Neural progenitor cell (in vitro differentiated cells): ENCODE measurements around the gene MRPL4. TPM values are rescaled to one million over a fixed set of nuclear protein-coding genes. Genes with fewer than 3 reads are reported as not detected.
A peak's percentile ranks its signal among the peaks of the same experiment; 100 is the strongest.

Source experiments
- DNase-seq: peaks from one replicate; pipeline ENCODE4 v3.0.0-alpha.2; 2016; ENCODE audit warnings: low spot score
- H2AFZ ChIP-seq: fragments of 200-600 bp; sonication (generic); replicated peaks from 2 replicates; pipeline ENCODE4 v1.6.1; 2016; ENCODE audit warnings: antibody characterized with exemption
- H3F3A ChIP-seq: fragments of 200-600 bp; sonication (generic); 2 replicates; pipeline ENCODE4 v1.6.1; 2016; ENCODE audit warnings: antibody characterized with exemption, low read depth
- H3K27ac ChIP-seq: fragments of 200-600 bp; sonication (generic); 2 replicates; pipeline ENCODE4 v1.5.1; 2016; ENCODE audit warnings: mild to moderate bottlenecking
- H3K27me3 ChIP-seq: fragments of 200-600 bp; sonication (generic); 2 replicates; pipeline ENCODE4 v1.6.1; 2016; ENCODE audit warnings: mild to moderate bottlenecking, moderate library complexity
- H3K36me3 ChIP-seq: fragments of 200-600 bp; sonication (generic); 2 replicates; pipeline ENCODE4 v1.5.1; 2016
- H3K4me1 ChIP-seq: fragments of 200-600 bp; sonication (generic); 2 replicates; pipeline ENCODE4 v1.6.1; 2016; ENCODE audit warnings: mixed run types
- H3K4me2 ChIP-seq: fragments of 200-600 bp; sonication (generic); 2 replicates; pipeline ENCODE4 v1.6.1; 2016
- H3K4me3 ChIP-seq: fragments of 200-600 bp; sonication (generic); 2 replicates; pipeline ENCODE4 v1.5.1; 2016
- H3K79me2 ChIP-seq: fragments of 200-600 bp; sonication (generic); 2 replicates; pipeline ENCODE4 v1.6.1; 2016; ENCODE audit warnings: low read depth
- H3K9ac ChIP-seq: fragments of 200-600 bp; sonication (generic); 2 replicates; pipeline ENCODE4 v1.6.1; 2016
- H3K9me3 ChIP-seq: fragments of 200-600 bp; sonication (generic); 2 replicates; pipeline ENCODE4 v1.5.1; 2016; ENCODE audit warnings: low read depth
- H4K20me1 ChIP-seq: fragments of 200-600 bp; sonication (generic); 2 replicates; pipeline ENCODE4 v1.6.1; 2016; ENCODE audit warnings: low read depth
- H3K27ac Mint-ChIP-seq: 3 replicates; pipeline ENCODE4 v1.8.0; 2021; ENCODE audit warnings: mixed read lengths
- H3K27me3 Mint-ChIP-seq: 2 replicates; pipeline ENCODE4 v1.8.0; 2022; ENCODE audit warnings: low read depth, mild to moderate bottlenecking, inconsistent platforms, moderate library complexity, mixed read lengths; ENCODE audit not compliant: insufficient read depth
- H3K36me3 Mint-ChIP-seq: 3 replicates; pipeline ENCODE4 v1.8.0; 2021; ENCODE audit warnings: mixed read lengths
- H3K4me1 Mint-ChIP-seq: 3 replicates; pipeline ENCODE4 v1.8.0; 2021; ENCODE audit warnings: mixed read lengths
- H3K4me3 Mint-ChIP-seq: 3 replicates; pipeline ENCODE4 v1.8.0; 2021; ENCODE audit warnings: mild to moderate bottlenecking, moderate library complexity, mixed read lengths
- H3K9me3 Mint-ChIP-seq: 3 replicates; pipeline ENCODE4 v1.8.0; 2020; ENCODE audit warnings: mixed read lengths
- CTCF ChIP-seq: fragments of 200-600 bp; sonication (generic); IDR thresholded peaks from 2 replicates; pipeline ENCODE4 v1.5.1; 2017; ENCODE audit warnings: antibody characterized with exemption, mild to moderate bottlenecking
- EZH2 ChIP-seq: fragments of 200-600 bp; sonication (generic); IDR thresholded peaks from 2 replicates; pipeline ENCODE4 v1.6.1; 2017; ENCODE audit warnings: antibody characterized with exemption, mild to moderate bottlenecking, moderate library complexity
- EZH2phosphoT487 ChIP-seq: fragments of 200-600 bp; sonication (generic); IDR thresholded peaks from 2 replicates; pipeline ENCODE4 v1.6.1; 2017; ENCODE audit warnings: antibody characterized with exemption
- total RNA-seq: library from RNA; depleted of rRNA; stranded (reverse); fragments of >200 nt; gene quantifications from 2 replicates; pipeline ENCODE4 v1.2.3, GENCODE V29; 2015; ENCODE audit warnings: low replicate concordance

Gene MRPL4
- total RNA-seq, 1 donor from 2014 or later = 22.5 TPM

GRCh38 chr19:10226376-10227025 lies 25.5 kb upstream of the MRPL4 start:
- no peak overlapping the region for H3K4me3 Mint-ChIP-seq
- Histone ChIP-seq H3K9me3 (no peaks in the 10 kb centered on the region), H3K79me2 (peaks cover 20% of the 10 kb centered on the region), H4K20me1 (peaks cover 34% of the 10 kb centered on the region), H2AFZ (no peak overlapping the region), H3K4me1 (peaks cover 5% of the 10 kb centered on the region), H3K4me3 (no peak overlapping the region), H3K27ac (no peak overlapping the region), H3K4me2 (no peak overlapping the region), H3K27me3 (no peaks in the 10 kb centered on the region), H3K9ac (no peak overlapping the region), H3F3A (peaks cover 25% of the 10 kb centered on the region), H3K36me3 (no peaks in the 10 kb centered on the region)
- H3K36me3 Mint-ChIP-seq = peaks cover 9% of the 10 kb centered on the region
- H3K4me1 Mint-ChIP-seq = peaks cover 13% of the 10 kb centered on the region
- peaks cover 2% of the 10 kb centered on the region for H3K27me3 Mint-ChIP-seq
- H3K9me3 Mint-ChIP-seq = no peaks in the 10 kb centered on the region
- TF ChIP-seq CTCF = no peak
- TF ChIP-seq EZH2phosphoT487 = no peak
- TF ChIP-seq EZH2 = no peak
- H3K27ac Mint-ChIP-seq = no peak overlapping the region
- DNase-seq = no peak

DNA sequence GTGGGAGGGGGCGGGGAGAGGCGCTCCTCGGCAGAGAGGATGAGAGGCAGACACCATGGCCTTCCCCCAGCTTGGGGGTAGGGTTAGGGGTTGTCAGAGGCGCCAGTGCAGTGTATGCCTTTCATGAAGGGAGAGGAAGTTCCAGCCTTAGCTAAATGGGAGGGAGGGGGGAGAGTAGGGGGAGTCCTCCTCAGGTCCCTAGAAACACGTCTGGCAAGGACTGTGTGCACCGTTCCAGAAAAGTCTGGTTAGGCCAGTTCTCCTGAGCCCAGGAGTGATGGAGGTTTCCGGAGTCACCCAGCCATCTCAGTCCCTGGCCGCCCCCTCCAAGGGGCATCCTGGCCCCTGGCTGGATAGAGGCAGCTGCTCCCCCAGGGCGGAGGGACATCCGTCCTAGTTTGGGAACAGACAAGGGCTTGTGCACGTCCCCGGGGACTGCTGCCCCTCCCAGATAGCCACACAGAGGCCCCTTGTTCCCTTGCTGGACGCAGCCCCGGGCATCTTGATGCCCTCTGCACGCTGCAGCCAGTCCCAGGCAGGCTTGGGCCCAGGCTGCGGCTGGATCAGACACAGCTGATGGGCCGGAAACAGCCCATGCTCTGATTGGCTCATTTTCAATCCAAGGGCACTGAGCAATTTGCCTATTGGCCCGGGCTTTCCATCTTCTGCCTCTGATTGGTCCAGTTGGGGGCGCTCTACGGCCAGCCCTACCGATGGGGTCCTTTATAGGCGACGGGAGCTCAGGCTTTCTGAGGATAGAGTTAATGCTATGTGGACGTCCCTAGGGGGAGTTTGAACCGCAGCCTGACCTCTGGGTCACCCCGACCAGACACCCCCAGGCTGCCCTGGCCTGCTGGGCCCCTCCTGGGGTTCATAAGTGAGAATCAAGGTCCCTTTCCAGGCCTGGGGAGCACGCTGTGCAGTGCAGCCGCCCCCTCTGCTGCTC lies 24.7 kb upstream of the MRPL4 start:
- DNase-seq = no peak
- no peak overlapping the region for H3K27ac ChIP-seq
- Mint-ChIP-seq H3K9me3 (no peaks in the 10 kb centered on the region), H3K27ac (no peak overlapping the region), H3K27me3 (peaks cover 2% of the 10 kb centered on the region), H3K4me1 (peaks cover 16% of the 10 kb centered on the region), H3K36me3 (peaks cover 9% of the 10 kb centered on the region), H3K4me3 (peak overlapping the region; percentile 10)
- no peaks in the 10 kb centered on the region for H3K9me3 ChIP-seq
- peaks cover 34% of the 10 kb centered on the region for H4K20me1 ChIP-seq
- H3K4me1 ChIP-seq = peaks cover 5% of the 10 kb centered on the region
- no peaks in the 10 kb centered on the region for H3K36me3 ChIP-seq
- H3K4me3 ChIP-seq = no peak overlapping the region
- peaks cover 33% of the 10 kb centered on the region for H3F3A ChIP-seq
- H3K4me2 ChIP-seq = no peak overlapping the region
- H3K9ac ChIP-seq = no peak overlapping the region
- TF ChIP-seq EZH2phosphoT487 (no peak), CTCF (peak; percentile 17), EZH2 (no peak)
- H3K27me3 ChIP-seq = no peaks in the 10 kb centered on the region
- no peak overlapping the region for H2AFZ ChIP-seq
- H3K79me2 ChIP-seq = peaks cover 20% of the 10 kb centered on the region

- Histone ChIP-seq H3K4me2 (no peak overlapping the region), H3K27ac (no peak overlapping the region), H4K20me1 (peaks cover 34% of the 10 kb centered on the region), H3K79me2 (peaks cover 20% of the 10 kb centered on the region), H2AFZ (no peak overlapping the region), H3K36me3 (no peaks in the 10 kb centered on the region), H3K27me3 (no peaks in the 10 kb centered on the region), H3F3A (peaks cover 33% of the 10 kb centered on the region), H3K9me3 (no peaks in the 10 kb centered on the region), H3K9ac (no peak overlapping the region), H3K4me1 (peaks cover 5% of the 10 kb centered on the region), H3K4me3 (no peak overlapping the region)
- no peak for DNase-seq
- no peak overlapping the region for H3K27ac Mint-ChIP-seq
- peaks cover 16% of the 10 kb centered on the region for H3K4me1 Mint-ChIP-seq
- H3K4me3 Mint-ChIP-seq = peak overlapping the region; percentile 21
- peaks cover 2% of the 10 kb centered on the region for H3K27me3 Mint-ChIP-seq
- no peaks in the 10 kb centered on the region for H3K9me3 Mint-ChIP-seq
- TF ChIP-seq CTCF (no peak), EZH2 (no peak), EZH2phosphoT487 (no peak)
- peaks cover 8% of the 10 kb centered on the region for H3K36me3 Mint-ChIP-seq
Measured at GRCh38 chr19:10228393-10228792, 23.6 kb upstream of the MRPL4 start.
